ENCODE results near the gene LAMC1. TPM values are rescaled to one million over a fixed set of nuclear protein-coding genes. Genes with fewer than 3 reads are reported as not detected.

LAMC1 gene
- total and polyA plus RNA-seq, 2 experiments from 2014 or later: 18.4 to 116 TPM

DNA sequence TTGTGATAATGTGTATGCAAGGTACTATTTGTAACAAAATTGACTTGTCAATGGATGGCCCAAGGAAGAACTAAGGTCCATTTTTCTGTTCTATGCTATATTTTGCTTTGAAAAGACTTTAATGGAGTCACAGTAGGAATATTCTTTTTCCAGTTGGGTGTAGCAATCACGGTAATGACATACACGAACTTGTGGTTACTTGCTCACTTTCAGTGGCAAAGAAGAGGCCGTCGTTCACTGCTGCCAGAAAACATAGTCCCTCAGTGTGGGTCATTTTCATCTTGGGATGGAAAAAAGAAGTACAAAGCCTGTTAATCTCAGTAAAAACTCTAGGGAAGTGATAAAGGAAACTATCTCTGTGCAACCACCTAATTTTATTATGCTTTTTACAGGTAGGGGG is 115.1 kb downstream of the LAMC1 start:
- Mint-ChIP-seq H3K27ac (no peak overlapping the region), H3K4me1 (no peaks in the 10 kb centered on the region), H3K27me3 (ENCODE audit: insufficient read depth, low read depth, poor library complexity) (no peaks in the 10 kb centered on the region), H3K36me3 (ENCODE audit: low read depth) (peaks cover 61% of the 10 kb centered on the region; the same call in 2 of the 3 replicates), H3K9me3 (no peaks in the 10 kb centered on the region), H3K4me3 (no peak overlapping the region)
- H3K4me3 ChIP-seq: no peak overlapping the region
- H3K4me2 ChIP-seq: no peak overlapping the region
- H3F3A ChIP-seq (replicated peaks; ENCODE audit: low read depth): no peaks in the 10 kb centered on the region
- peaks cover 15% of the 10 kb centered on the region for H3K36me3 ChIP-seq (ENCODE audit: insufficient read depth)
- H3K4me1 ChIP-seq (ENCODE audit: insufficient read depth): 0 out of 2 replicates have a peak, but pooled peaks cover 3% of the 10 kb centered on the region
- ATAC-seq: no peak
- no peaks in the 10 kb centered on the region for H3K79me2 ChIP-seq (replicated peaks; ENCODE audit: insufficient read depth)
- no peak overlapping the region for H2AFZ ChIP-seq
- TF ChIP-seq JUNB (IDR thresholded peaks at IDR 0.05; ENCODE audit: unreplicated experiment) (no peak), EZH2 (IDR thresholded peaks at IDR 0.05; ENCODE audit: low read depth, unreplicated experiment) (no peak), ZNF114 (CRISPR knock-in tag; IDR thresholded peaks at IDR 0.05) (no peak), REST (IDR thresholded peaks at IDR 0.05; ENCODE audit: unreplicated experiment) (no peak), EZH2phosphoT487 (IDR thresholded peaks at IDR 0.05; ENCODE audit: unreplicated experiment) (no peak), POLR2AphosphoS5 (IDR thresholded peaks at IDR 0.05; ENCODE audit: low read depth) (no peak), ZNF331 (CRISPR knock-in tag; IDR thresholded peaks at IDR 0.05; ENCODE audit: low read depth) (no peak), CTCF (conservative IDR thresholded peaks at IDR 0.05; ENCODE audit: low read depth in 2 of 2) (no peak), CREB1 (CRISPR knock-in tag; IDR thresholded peaks at IDR 0.05; ENCODE audit: low read depth) (no peak), NANOG (IDR thresholded peaks at IDR 0.05; ENCODE audit: borderline replicate concordance) (no peak)
- TF ChIP-seq, protein P1, sequence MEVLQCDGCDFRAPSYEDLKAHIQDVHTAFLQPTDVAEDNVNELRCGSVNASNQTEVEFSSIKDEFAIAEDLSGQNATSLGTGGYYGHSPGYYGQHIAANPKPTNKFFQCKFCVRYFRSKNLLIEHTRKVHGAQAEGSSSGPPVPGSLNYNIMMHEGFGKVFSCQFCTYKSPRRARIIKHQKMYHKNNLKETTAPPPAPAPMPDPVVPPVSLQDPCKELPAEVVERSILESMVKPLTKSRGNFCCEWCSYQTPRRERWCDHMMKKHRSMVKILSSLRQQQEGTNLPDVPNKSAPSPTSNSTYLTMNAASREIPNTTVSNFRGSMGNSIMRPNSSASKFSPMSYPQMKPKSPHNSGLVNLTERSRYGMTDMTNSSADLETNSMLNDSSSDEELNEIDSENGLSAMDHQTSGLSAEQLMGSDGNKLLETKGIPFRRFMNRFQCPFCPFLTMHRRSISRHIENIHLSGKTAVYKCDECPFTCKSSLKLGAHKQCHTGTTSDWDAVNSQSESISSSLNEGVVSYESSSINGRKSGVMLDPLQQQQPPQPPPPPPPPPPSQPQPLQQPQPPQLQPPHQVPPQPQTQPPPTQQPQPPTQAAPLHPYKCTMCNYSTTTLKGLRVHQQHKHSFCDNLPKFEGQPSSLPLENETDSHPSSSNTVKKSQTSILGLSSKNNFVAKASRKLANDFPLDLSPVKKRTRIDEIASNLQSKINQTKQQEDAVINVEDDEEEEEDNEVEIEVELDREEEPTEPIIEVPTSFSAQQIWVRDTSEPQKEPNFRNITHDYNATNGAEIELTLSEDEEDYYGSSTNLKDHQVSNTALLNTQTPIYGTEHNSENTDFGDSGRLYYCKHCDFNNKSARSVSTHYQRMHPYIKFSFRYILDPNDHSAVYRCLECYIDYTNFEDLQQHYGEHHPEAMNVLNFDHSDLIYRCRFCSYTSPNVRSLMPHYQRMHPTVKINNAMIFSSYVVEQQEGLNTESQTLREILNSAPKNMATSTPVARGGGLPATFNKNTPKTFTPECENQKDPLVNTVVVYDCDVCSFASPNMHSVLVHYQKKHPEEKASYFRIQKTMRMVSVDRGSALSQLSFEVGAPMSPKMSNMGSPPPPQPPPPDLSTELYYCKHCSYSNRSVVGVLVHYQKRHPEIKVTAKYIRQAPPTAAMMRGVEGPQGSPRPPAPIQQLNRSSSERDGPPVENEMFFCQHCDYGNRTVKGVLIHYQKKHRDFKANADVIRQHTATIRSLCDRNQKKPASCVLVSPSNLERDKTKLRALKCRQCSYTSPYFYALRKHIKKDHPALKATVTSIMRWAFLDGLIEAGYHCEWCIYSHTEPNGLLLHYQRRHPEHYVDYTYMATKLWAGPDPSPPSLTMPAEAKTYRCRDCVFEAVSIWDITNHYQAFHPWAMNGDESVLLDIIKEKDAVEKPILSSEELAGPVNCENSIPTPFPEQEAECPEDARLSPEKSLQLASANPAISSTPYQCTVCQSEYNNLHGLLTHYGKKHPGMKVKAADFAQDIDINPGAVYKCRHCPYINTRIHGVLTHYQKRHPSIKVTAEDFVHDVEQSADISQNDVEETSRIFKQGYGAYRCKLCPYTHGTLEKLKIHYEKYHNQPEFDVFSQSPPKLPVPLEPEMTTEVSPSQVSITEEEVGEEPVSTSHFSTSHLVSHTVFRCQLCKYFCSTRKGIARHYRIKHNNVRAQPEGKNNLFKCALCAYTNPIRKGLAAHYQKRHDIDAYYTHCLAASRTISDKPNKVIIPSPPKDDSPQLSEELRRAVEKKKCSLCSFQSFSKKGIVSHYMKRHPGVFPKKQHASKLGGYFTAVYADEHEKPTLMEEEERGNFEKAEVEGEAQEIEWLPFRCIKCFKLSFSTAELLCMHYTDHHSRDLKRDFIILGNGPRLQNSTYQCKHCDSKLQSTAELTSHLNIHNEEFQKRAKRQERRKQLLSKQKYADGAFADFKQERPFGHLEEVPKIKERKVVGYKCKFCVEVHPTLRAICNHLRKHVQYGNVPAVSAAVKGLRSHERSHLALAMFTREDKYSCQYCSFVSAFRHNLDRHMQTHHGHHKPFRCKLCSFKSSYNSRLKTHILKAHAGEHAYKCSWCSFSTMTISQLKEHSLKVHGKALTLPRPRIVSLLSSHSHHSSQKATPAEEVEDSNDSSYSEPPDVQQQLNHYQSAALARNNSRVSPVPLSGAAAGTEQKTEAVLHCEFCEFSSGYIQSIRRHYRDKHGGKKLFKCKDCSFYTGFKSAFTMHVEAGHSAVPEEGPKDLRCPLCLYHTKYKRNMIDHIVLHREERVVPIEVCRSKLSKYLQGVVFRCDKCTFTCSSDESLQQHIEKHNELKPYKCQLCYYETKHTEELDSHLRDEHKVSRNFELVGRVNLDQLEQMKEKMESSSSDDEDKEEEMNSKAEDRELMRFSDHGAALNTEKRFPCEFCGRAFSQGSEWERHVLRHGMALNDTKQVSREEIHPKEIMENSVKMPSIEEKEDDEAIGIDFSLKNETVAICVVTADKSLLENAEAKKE (CRISPR knock-in tag; IDR thresholded peaks at IDR 0.05): no peak
- no peak for DNase-seq (ENCODE audit: low spot score)
- no peak overlapping the region for H3K27ac ChIP-seq (ENCODE audit: low read depth)
- H3K9me2 ChIP-seq (ENCODE audit: insufficient read depth): no peaks in the 10 kb centered on the region
- H3K27me3 ChIP-seq (ENCODE audit: insufficient read depth): no peaks in the 10 kb centered on the region
- H4K20me1 ChIP-seq (replicated peaks; ENCODE audit: insufficient read depth): no peaks in the 10 kb centered on the region

Measured in GM23338 (cell line).